H54 (cell line): ENCODE measurements around the gene KCNQ2.
"Not testable (repeated sequence)": the region's sequence is repeated elsewhere in the genome, so short reads cannot be mapped to it uniquely, and the experiment has no call there.

Source experiments
- DNase-seq: peaks from one replicate; pipeline ENCODE4 v3.0.0; 2011; ENCODE audit warnings: low spot score, mixed read lengths; ENCODE audit not compliant: insufficient read length
- FAIRE-seq: peaks from 3 replicates; lab custom pipeline; 2011; peaks lifted over from hg19 to GRCh38; lab: Jason Lieb, UNC
- POLR2A ChIP-seq: IDR thresholded peaks from 2 replicates; pipeline ENCODE4 v1.6.1; 2011; ENCODE audit warnings: low read depth, mild to moderate bottlenecking, low read length

Gene KCNQ2

DNA sequence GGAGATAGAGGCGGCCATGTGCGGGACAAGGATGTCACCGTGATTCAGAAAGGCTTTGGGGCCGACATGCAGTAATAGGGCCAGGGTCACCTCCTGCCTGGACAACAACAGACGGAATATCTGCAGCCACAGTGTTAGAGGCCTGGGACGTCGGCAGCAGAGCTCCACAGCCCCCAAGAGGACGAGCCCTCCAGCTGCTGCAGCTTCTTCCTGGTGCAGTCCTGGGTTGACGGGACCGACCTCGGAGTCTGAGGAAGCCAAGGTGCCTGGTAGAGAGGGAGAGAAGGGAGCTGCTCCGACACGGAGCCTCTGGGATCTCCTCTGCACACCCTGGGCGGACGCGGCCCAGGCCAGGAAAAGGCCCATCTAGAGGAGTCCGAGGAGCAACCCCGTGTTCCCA is 88.1 kb downstream of the KCNQ2 start:
- no peak for DNase-seq
- no peak for TF ChIP-seq POLR2A
- no peak for FAIRE-seq

DNA sequence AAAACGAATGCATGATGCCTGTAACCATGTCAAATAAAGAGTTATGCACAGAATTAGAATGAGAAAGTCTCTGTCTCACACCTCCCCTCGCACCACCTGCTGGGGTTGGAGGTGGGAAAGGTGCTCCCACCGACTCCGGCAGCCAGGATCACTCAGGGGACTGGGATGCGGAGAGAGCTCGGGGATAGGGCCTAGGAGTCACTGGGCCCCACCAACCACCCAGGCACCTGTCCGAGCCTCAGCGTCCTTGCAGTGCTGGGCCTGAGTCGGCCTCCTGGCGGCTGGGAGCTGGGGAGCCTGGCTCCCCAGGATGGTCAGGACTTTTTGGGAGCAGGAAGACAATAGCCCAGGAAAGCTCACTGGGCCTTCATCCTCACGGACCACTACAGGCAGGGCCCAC is 88.9 kb downstream of the KCNQ2 start:
- TF ChIP-seq POLR2A: no peak
- DNase-seq (no peak), FAIRE-seq (no peak)

DNA sequence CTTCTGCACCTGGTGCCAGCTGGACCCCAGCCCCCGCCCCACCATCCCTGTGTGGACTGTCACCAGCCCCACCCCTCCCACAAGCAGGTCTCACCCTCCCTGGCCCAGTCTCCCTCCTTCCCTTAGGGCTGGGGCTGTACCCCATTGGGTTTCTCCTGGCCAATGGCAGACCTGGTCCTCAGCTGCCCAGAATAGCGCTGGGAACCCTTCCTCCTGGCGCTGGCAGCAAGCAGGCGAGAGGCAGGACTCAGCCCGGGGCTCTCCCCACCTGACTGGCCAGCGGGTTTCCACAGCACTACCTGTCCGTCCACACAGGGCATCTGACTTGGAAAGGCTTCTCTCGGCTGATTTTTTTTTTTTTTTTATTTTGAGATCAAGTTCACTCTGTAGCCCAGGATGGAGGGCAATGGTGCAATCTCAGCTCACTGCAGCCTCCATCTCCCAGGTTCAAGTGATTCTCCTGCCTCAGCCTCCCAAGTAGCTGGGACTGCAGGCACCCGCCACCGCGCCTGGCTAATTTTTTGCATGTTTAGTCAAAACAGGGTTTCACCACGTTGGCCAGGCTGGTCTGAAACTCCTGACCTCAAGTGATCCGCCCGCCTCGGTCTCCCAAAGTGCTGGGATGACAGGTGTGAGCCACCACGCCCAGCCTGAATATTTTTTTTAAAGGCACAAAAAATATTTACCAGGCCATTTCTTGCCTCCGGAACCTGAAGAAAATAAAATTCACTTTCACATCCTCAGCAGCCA is 89.7 kb downstream of the KCNQ2 start:
- no peak for TF ChIP-seq POLR2A
- no peak for DNase-seq
- FAIRE-seq: no peak

DNA sequence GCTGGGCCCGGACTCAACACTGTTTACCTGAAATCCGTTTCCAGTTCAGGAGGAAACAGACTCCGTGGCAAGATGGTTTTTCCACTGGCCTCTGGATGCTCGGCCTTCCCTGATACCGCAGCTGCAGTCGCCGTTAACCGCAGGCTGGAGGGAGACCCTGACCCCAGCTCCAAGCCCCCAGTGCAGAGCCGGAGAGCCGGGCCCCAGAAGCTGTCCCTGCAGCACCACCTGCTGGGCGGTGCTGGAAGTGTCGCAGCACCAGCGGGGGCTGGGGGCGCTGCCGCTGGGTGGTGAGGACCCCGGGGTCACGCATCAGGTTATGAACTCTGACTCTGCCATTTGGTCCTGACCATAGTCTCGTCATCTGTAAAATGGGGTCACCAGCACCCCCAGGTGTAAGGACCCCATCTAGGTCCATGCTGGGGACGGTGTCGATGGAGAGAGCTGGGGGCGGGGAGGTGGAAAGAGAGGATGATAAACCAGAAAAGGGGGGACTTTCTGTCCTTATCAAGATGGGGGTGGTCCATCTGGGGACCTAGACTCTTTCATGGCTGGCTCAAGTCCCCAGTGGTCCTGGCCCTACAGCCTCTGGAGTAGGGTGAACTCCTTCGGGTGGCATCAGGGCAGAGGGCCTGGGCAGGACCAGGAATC is 90.5 kb downstream of the KCNQ2 start:
- peak; percentile 64 for DNase-seq
- no peak for TF ChIP-seq POLR2A
- no peak for FAIRE-seq

DNA sequence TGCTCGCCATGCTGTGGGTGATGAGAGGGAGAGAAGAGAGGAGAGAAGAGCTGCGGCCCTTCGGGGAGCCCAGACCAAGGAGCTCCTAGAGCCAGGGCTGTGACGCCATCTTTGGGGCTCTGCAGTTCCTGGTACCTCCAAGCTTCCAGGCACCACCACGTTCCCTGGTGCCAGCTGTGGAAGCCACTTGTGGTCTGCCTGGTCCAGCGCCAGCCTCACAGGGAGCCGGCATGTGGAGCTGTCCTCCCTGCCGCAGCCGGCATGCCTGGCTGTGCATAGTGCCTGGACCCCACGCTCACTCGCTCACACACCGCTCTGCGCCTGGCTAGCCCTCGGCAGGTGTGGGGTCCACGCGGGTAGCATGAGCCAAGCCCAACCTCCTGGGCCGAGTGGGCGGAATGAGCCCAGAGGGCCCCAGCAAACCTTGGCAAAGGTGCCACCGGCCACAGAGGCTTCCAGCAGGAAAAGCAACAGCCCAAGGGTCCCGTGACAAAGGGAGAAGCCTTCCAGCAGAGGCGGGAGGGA is 92.0 kb downstream of the KCNQ2 start:
- DNase-seq: no peak
- FAIRE-seq: no peak
- TF ChIP-seq POLR2A: no peak

DNA sequence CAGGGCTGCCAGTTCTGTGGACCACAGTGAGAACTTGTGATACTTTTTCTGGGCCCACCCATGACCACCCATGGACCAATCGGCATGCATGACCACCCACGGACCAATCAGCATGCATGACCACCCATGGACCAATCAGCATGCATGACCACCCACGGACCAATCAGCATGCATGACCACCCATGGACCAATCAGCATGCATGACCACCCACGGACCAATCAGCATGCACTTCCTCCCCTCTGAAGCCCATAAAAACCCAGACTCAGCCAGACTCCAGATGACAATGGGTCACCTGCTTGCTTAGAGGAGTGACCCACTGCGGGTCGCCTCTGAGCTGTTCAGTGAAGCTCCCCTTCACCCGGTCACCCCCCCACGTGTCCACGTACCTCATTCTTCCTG is 92.6 kb downstream of the KCNQ2 start:
- FAIRE-seq, DNase-seq: not testable (repeated sequence)

DNA sequence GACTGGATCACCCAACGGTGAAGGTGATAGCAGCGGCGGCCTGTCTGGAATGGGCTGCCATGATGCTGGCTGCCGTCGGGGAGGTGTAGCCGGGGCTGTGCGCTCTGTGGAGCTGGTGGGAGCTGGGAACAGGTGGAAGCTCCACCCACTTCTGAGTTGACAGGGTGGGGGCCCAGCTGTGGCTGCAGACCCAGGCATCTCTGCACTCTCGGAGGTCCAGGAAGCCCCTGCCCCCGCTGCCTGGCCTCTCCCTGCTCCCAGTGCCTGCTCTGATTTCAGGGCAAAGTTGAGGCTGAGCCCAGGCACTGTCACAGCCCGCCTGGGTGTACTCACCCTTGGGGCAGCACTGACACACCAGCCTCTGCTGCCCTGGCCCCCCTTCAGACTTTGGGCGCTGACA is 93.2 kb downstream of the KCNQ2 start:
- FAIRE-seq (no peak), DNase-seq (no peak)
- no peak for TF ChIP-seq POLR2A

DNA sequence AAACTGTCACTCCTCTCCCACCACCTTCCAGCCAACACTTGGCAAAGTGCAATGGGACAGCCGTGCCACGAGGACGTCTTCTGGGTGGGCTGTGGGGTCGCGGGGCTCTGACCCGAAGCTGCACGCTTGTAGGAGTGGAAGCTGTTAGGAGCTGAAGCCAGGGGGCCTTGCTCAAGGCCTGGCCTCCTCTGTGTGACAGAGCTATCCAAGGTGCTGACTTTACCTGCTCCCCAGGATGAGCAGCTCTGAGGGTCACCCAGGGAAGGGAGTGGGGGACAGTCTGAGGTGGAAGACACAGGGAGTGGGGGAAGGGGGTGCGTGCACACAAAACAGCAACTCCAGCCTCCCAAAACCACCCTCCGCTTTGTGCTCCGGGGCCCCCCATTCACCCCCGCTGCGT is 93.8 kb downstream of the KCNQ2 start:
- DNase-seq (no peak), FAIRE-seq (no peak)
- no peak for TF ChIP-seq POLR2A

DNA sequence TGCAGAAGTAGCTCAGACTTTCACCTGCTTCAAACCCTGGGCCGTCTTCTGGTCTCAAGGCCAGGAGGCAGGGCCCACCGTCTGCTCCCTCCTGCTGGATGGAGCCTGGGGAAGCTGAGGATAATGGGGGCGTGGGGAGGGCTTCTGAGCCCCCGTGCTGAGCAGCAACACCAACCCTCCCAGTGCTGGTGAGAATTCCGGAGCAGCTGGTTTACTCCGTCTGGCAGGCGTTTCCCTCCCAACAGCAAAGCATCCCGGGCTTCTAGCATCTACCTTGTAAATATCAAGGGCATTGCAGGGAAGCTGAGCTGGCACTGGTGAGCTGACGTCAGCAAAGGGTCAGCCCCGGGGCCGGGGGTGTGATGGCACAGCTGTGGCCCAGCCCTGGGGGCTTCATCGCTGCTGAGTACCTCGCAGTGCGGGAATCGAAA is 94.5 kb downstream of the KCNQ2 start:
- TF ChIP-seq POLR2A: no peak
- FAIRE-seq: no peak
- no peak for DNase-seq

DNA sequence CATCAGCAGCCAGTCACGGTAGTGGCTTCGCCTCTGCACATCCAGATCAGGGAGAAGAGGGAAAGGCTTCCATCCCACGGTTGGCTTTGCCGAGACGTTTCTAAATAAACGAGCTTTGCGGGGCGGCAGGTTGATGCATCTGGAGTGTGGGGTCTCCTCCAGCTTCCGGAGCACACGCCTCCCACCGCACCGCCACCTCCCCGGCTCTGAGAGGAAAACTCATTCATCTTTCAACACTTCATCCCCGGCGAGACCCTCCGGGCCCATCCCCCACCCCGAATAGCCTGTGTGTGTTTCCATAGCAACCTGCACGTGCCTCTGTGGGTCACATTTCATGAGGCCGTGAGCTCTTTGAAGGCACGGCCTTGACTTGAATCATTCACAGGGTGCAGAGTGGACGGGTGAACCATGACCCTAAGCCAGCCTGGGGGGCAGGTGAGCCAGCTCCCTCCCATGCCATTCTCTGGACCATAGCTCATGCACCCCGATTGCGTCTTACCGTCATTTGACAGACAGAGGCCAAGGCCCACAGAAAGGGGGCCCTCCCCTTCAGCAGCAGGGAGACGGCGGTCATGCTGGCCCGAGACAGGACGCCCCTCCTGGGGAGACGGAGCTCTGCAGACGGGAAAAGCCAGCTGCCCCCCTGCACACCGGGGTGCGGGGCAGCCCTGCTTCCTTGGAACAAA is 95.1 kb downstream of the KCNQ2 start:
- TF ChIP-seq POLR2A: no peak
- FAIRE-seq (no peak), DNase-seq (no peak)

DNA sequence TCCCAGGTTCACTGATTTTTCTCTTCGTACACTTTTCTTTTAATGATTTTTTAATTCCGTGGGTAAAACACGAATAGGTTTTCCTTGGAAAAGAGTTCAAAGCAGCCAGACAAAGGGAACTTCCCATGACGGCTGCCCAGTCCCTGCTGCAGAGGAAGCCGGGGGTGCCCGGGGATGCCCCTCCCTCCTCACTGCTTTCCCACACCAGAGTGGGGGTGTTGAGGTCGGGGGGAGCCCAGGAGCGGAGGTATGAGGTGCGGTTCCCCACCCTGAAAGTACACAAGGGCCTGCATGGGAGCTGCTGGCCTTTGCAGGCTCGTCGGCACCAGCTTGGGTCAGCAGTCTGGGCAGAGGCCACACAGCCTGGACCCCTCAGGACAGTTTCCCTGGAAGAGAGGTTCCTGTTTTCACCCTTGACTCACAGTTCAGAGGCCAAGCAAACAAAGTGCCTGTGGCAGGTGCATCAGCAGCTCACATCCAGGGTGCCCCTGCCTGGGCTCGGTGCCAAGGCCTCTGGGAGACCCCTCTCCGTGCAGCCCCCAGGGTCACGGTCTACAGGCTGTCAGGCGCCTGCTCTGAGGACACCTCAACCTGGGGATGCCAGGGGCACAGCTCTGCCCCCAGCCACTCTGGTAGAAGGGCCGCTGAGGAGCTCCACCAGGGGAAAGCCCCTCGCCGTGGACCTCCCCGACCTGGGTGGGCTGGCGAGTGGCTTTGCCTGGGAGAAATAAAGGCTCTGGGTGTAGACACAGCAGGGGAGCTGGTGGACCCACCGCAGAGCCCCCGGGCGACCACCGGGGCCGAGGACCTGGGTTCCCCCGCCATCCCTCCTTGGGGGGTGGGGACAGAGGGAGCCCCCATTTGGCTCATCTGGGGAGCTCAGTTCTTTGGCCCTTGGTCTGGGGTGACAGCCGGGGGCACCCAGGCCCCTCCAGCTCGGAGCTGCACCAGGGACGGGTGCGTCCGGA is 95.9 kb downstream of the KCNQ2 start:
- TF ChIP-seq POLR2A: no peak
- FAIRE-seq (no peak), DNase-seq (no peak)

DNA sequence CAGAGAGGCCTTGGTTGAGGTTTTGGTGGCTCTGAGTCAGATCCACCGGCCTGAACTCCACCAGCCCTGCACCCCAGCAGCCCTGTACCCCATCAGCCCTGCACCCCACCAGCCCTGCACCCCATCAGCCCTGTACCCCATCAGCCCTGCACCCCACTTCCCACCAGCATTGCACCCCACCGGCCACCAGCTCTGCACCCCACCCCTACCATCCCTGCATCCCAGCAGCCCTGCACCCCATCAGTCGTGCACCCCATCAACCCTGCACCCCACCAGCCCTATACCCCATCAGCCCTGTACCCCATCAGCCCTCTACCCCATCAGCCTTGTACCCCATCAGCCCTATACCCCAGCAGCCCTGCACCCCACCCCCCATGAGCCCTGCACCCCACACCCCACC is 97.0 kb downstream of the KCNQ2 start:
- DNase-seq (no peak), FAIRE-seq (no peak)
- TF ChIP-seq POLR2A: no peak

DNA sequence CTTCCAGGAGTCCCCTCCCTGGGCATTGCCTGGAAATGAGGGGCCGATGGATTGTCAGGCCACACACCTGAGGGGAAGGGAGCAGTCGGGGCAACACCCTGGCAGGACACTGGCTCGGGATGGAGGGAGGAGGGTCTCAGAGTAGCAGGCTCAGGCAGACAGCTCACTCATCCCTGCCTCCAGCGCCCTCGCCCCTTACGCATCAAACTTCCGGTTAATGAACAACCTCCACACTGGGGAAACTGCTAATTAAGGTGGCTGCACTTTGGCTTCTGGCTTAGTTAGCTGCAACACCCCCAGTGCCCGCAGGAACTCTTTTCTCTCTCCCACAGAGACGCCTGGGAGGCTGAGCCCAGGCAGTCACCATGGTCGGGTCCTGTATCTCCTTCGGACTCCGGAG is 98.0 kb downstream of the KCNQ2 start:
- FAIRE-seq: no peak
- no peak for DNase-seq
- TF ChIP-seq POLR2A: no peak
